SK-N-MC (cell line): ENCODE data around the gene PPP1R11.

ENCODE experiments used
- DNase-seq: peaks from one replicate; pipeline ENCODE4 v3.0.0-alpha.2; 2011; ENCODE audit warnings: low read depth, low spot score
- H3K27ac ChIP-seq: fragments of 200-600 bp; sonication (generic); 2 replicates; pipeline ENCODE4 v1.5.1; 2016; ENCODE audit warnings: mixed run types
- H3K36me3 ChIP-seq: fragments of 200-600 bp; sonication (generic); 2 replicates; pipeline ENCODE4 v1.6.1; 2017; ENCODE audit warnings: antibody characterized with exemption, low read length, mixed read lengths; ENCODE audit not compliant: insufficient read depth
- H3K4me3 ChIP-seq: fragments of 200-600 bp; sonication (generic); 2 replicates; pipeline ENCODE4 v1.5.1; 2016
- H3K9ac ChIP-seq: fragments of 200-600 bp; sonication (generic); 2 replicates; pipeline ENCODE4 v1.8.0; 2017; ENCODE audit warnings: mixed run types, mixed read lengths; ENCODE audit not compliant: insufficient read length
- H3K9me3 ChIP-seq: fragments of 200-600 bp; sonication (generic); 2 replicates; pipeline ENCODE4 v1.6.1; 2017; ENCODE audit warnings: low read depth, mild to moderate bottlenecking, antibody characterized with exemption, low read length, moderate library complexity, mixed read lengths
- EZH2 ChIP-seq: fragments of 200-600 bp; sonication (generic); IDR thresholded peaks from one replicate; pipeline ENCODE4 v1.6.1; 2017; ENCODE audit warnings: antibody characterized with exemption
- FOXP2 ChIP-seq: optimal IDR thresholded peaks from 2 replicates; pipeline ENCODE3; 2011; ENCODE audit warnings: mild to moderate bottlenecking, moderate library complexity; ENCODE audit not compliant: insufficient read depth; ENCODE audit errors: extremely low read length, control extremely low read depth
- POLR2AphosphoS5 ChIP-seq: IDR thresholded peaks from 2 replicates; pipeline ENCODE4 v1.6.1; 2012; ENCODE audit warnings: mild to moderate bottlenecking, low read depth, low read length, borderline replicate concordance

PPP1R11 gene

DNA sequence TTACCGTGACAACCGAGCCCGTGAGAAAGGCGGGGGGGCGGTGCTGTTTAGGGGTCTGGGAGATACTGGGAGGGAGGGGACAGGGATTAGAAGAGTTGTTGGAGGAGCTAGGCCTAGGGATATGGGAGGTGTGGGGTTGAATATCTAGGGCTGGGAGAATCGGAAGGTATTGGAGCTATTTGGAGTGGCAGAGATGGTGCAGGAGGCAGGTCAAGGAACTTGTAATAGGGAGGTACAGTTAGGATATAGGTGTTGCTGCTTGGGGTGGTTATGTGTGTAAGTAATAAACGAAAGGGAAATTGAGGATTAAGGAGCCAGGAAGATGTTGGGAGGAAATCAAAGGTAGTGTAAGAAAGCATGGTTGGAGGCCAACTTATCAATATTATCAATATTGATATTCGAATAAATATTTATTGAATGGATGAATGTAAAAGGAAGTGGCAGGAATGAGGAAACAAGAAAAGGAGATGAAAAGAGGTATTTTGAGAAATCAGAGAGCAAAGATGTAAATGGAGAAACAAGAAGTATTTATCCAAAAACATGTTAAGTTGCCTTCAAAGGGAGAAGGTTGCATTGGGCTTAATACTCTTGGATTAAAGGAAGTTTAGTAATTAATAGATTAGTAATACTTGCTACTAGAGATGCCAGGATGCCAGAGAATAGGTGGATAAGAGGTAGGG, 602 bp downstream of the PPP1R11 start:
- H3K9ac ChIP-seq, result peak overlapping the region; percentile 74
- peak overlapping the region; percentile 81 for H3K4me3 ChIP-seq
- no peak overlapping the region for H3K27ac ChIP-seq
- TF ChIP-seq POLR2AphosphoS5 (no peak), EZH2 (no peak), FOXP2 (no peak)
- no peaks in the 10 kb centered on the region for H3K9me3 ChIP-seq
- DNase-seq, result peak; percentile 16
- H3K36me3 ChIP-seq, result peaks cover 14% of the 10 kb centered on the region

DNA sequence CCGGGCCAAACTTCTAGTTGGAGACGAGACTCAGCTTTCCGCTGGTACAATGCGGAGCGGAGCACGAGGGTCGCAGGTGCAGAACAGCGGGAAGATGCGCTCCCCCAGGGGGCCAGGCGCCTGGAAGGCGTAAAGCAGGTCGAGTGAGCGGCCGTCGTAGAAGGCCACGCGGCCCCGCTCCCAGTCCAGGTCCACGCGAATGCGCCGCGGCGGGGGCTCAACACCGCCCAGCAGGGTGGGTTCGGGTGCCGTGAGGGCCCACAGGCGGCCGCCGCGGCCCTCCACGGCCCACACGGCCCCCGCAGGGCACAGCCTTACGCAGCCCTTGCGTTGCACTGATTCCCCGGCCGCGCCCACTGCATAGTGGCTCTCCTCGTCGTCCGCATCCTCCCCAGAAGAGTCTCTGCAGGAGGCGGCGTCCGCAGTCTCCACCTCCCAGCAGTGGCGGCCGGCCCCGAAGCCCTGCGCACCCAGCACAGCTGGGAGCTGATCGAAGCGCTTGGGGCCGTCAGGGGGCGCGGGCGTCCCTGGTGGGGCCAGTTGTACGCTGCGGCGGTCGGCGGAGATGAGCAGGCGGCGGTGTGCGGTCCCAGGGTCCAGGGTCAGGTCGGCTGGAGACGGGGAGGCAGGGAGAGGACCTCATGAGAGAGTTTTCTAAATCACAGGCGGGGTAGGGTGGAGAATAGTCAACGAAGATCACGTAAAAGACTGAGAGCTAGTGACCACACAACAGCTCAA, 4.3 kb downstream of the PPP1R11 start:
- H3K9ac ChIP-seq, result no peak overlapping the region
- peaks cover 5% of the 10 kb centered on the region; the same call in 1 of the 2 replicates for H3K36me3 ChIP-seq
- no peak overlapping the region for H3K4me3 ChIP-seq
- no peaks in the 10 kb centered on the region for H3K9me3 ChIP-seq
- DNase-seq, result no peak
- TF ChIP-seq POLR2AphosphoS5 (no peak), FOXP2 (no peak), EZH2 (no peak)
- no peak overlapping the region for H3K27ac ChIP-seq

DNA sequence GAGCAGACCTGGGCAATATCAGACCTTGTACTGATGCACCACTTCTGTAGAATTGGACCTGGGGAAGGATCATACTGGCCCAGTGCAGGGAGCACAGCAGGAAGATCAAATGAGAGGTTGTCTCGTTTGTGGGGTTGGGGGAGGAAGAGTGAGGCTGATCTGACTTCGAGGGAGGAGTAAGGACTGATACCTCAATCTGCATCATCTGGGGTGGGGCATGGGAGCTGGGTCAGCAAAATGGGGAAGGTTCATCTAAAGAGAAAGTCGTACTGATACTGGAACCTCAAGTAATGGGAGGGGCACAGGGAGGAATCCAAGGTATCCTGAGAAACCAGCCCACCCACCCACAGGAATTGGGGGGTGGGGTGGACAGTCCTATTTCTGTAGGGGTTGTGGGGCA, 4.9 kb downstream of the PPP1R11 start:
- no peak overlapping the region for H3K4me3 ChIP-seq
- DNase-seq, result no peak
- H3K9ac ChIP-seq, result no peak overlapping the region
- TF ChIP-seq EZH2 (no peak), FOXP2 (no peak), POLR2AphosphoS5 (no peak)
- H3K9me3 ChIP-seq, result no peaks in the 10 kb centered on the region
- H3K27ac ChIP-seq, result no peak overlapping the region
- H3K36me3 ChIP-seq, result peaks cover 5% of the 10 kb centered on the region; the same call in 1 of the 2 replicates

DNA sequence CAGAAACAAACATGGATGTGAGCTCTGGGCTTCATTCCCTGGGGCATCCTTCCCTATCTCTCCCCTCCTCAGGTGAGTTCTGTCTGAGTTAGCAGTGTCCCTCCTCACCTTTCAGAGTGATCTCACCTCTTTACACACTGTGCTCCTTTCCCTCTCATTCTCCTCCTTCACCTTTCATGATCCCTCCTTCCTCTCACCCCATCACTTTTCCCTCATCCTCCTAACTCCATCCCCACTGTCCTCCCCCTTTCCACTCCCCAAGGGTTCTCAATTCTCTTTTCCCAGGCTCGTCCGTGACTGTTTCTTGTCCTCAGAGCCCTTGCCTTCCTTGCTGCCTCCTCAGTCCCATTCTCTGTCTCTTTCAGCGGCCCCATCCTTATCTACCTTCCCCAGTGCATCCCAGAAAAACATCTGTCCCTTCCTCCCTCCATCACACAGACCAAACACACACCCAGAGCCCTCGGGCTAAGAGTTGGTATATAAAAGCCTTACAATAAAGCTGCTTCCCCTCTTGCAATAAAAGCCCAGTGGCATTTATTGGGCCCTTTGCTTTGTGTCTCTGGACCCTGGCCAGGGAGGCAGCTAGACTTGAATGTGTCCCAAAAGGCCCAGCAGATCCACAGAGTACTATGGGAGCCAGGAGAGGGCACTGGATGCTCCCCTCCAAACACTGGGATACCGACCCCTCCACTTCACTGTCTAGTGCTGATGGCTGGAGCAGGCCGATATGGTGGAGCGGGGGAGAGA, 6.7 kb downstream of the PPP1R11 start:
- no peak overlapping the region for H3K4me3 ChIP-seq
- TF ChIP-seq EZH2 (no peak), FOXP2 (no peak), POLR2AphosphoS5 (no peak)
- H3K27ac ChIP-seq, result no peak overlapping the region
- no peak overlapping the region for H3K9ac ChIP-seq
- DNase-seq, result no peak
- peaks cover 5% of the 10 kb centered on the region; the same call in 1 of the 2 replicates for H3K36me3 ChIP-seq
- no peaks in the 10 kb centered on the region for H3K9me3 ChIP-seq

DNA sequence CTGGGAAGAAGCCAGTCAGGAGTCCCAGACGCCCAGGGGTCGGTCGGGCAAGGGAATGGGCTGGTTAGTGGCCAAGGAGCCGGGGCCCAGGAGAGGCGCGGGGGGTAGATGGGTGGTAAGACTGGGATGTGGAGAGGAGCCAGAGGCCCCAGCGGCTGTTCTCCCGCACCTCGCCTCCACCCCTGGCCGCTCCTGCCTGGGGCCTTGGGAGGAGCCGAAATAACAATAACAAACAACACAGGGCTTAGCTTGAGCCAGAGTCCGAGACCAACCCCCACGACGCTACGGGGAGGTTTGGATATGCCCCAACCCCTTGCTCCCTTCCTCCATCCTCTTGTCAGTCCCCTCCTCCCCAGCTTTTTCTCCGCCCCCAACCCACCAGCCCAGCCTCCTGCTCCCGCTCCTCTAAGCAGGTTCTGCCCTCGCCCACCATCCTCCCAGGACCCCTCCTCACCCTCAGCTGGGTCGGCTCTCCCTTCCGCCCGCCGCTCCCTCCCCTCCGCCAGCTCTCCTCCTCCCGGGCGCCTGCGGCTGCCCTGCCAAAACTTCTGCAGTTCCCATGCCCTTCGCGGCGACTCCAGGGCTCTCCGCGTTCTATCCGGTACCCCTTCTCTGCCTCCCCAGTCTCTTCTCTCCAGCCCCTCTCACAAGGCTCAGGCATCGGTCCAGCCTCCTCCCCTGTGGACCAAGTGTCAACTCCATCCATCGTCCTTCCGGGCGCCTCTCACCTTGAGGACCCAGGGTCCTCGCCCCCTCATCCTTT, 7.5 kb downstream of the PPP1R11 start:
- no peak overlapping the region for H3K27ac ChIP-seq
- no peak overlapping the region for H3K9ac ChIP-seq
- H3K36me3 ChIP-seq, result peaks cover 3% of the 10 kb centered on the region; the same call in 1 of the 2 replicates
- no peaks in the 10 kb centered on the region for H3K9me3 ChIP-seq
- peak; percentile 36 for TF ChIP-seq EZH2
- no peak for TF ChIP-seq POLR2AphosphoS5
- peak overlapping the region; percentile 60 for H3K4me3 ChIP-seq
- DNase-seq, result no peak

DNA sequence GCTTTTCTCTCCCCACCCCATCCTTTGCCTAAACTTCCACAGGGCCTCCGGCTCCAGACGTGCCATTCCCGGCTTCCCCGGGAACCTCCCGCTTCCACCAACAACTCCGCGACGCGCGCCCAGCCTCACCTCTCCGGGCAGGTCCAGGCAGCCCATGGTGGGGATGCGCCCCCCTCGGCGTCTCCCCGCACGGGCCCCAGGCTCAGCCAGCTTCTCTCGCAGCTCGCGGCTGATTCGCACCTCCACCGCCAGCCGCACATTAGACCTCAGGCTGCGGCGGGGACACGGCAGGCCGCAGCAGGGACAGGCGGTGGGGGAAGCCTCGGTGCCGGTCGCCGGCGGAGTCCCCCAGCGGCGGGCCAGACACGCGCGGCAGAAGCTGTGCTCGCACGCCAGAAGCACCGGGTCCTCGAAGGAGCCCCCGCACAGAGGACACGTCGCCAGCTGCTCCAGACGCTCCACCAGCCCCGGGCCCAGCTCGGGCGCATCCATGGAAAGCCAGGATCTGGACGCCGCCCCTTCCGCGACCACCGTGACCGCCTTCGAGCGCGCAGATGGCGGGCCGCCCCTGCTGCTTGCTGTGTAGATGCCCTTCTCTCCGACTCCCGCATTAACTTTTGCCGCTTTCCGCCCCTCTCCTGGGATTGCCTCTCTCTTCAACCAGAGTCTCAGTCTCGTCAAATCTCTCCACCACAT, 8.2 kb downstream of the PPP1R11 start, which contains the start of gene RNF39:
Gene RNF39, minus strand, starts transcription at position 676 of the 696 bp plus-strand sequence. Its CDS starts 184 bp downstream, at position 492.
- TF ChIP-seq FOXP2 (no peak), EZH2 (no peak), POLR2AphosphoS5 (no peak)
- Histone ChIP-seq H3K9ac (no peak within 1 kb of the TSS), H3K36me3 (no peaks in the 10 kb centered on the region; the same call in 1 of the 2 replicates), H3K9me3 (no peaks in the 10 kb centered on the region), H3K4me3 (peak within 1 kb of the TSS; percentile 60), H3K27ac (no peak within 1 kb of the TSS)
- no peak for DNase-seq

DNA sequence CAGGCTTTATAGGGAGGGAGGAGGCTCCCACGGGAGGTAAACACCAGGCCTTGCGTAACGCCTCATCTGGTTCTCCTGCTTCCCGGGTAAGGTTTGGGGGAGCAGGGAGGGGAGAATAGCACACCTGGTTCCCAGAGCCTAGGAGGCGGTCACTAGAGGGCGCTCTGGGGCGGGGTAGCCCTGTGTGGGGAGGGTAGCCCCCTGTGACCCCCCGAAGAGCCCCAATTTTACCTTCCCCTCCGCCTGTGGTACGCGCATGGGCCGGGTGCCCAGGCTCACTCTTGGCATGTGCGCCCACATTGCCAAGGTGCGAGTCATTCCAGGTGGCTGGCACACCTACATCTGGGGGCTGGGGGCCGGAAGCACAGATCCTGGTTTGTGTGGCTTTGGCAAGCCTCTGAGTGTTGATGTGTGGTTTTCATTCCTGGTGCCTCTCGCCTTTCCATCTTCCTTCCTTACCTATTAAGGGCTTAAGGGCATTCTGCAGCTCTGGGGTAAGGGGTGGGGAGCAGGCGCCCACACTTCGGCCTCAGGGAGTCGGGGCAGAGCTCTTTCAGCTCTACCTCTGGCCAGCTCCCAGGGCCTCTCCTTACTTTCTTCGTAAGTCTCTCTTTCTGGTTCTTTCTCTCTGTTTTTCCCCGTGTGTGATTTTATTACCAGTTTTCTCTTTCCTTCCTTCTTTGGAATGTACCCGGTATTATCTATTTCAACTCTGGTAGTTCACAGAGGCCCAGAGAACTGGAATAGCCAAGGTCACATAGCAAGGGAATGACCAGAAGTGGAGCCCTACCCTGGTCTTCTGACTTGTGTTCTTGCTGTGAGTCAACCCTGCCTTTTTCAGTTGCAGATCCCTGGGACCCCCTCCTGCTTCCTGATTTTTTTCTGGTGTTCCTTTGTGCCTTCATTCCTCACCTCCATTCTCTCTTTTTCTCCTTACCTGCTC, 9.1 kb downstream of the PPP1R11 start:
- TF ChIP-seq POLR2AphosphoS5, result no peak
- no peak for TF ChIP-seq EZH2
- no peak for TF ChIP-seq FOXP2
- Histone ChIP-seq H3K4me3 (peak overlapping the region; percentile 60), H3K36me3 (no peaks in the 10 kb centered on the region), H3K27ac (no peak overlapping the region), H3K9me3 (no peaks in the 10 kb centered on the region), H3K9ac (no peak overlapping the region)
- no peak for DNase-seq
